Measurements from ENCODE around the gene RHOH. TPM values are rescaled to one million over a fixed set of nuclear protein-coding genes. Genes with fewer than 3 reads are reported as not detected.

The RHOH gene
- polyA plus RNA-seq, 10 donors: 0.07 to 6.5 (median 0.55) TPM

DNA sequence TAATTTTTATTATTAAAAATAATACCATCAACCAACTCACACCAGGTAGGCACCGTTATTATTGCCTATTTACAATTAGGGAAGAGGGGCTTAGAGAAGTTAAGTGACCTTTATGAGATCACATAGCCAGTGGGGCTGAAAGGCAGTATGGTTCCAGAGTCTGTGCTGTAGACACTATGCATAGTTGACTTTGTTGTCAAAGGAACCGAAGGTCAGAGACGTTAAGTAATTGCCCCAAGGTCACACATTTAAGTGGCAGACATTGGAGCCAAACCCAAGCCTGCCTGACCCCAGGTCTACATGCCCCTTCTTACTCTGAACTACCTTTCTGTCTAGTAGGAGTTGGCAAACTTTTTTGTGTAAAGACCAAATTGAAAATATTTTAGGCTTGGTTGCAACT is 36.4 kb downstream of the RHOH start:
- no peak for DNase-seq

DNA sequence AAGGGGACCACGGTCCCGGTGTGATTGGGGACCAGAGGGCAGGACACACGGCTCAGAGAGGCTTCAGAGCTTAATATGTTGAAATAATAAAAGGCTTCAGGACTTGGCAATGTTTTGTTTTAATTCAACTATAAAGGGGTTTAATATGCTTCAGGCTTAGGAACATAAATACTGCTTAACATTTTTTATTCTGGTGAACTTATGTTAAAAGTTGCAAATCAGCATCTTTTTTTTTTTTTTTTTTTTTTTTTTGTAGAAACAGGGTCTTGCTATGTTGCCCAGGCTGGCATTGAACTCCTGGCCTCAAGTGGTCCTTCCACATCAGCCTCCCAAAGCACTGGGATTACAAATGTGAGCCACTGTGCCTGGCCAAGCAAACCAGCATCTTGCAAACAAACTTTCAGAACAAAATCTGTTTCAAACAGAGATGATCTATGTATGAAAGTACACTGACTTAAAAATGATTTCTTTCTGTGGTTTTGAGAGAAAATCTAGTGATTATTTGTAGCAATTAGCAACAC is 37.7 kb downstream of the RHOH start:
- DNase-seq: no peak

DNA sequence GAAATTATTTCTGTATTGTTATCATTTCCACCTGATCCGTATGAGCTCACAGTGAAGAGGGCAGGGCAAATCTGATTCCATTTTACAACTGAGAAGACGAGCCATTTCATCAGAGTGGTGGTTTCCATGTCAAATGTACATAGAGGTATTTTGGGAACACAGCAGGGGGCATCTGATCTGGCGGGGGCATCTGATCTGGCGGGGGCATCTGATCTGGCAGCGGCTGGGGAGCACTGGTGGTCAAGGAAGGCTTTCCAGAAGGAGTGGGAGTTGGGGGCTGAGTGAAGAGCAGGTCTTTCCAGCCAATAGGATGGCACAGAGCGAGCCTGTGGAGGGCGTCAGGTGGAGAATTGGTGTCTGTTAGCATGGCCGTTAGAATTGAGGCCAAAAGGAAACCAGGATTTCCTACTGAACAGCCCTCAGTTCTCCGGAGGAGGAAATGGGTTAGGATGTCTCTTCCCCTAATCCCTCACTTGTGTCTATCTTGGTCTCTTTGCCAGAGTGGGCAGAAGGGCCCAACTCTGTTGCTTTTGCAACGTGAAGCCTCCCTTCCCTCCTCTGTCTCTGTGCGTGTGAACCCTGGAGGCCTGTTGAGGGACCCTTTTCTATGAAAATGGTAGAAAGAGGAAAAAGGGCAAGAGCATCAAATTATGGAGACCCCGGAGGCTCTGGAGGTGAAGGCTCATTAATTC is 41.3 kb downstream of the RHOH start:
- DNase-seq: no peak

DNA sequence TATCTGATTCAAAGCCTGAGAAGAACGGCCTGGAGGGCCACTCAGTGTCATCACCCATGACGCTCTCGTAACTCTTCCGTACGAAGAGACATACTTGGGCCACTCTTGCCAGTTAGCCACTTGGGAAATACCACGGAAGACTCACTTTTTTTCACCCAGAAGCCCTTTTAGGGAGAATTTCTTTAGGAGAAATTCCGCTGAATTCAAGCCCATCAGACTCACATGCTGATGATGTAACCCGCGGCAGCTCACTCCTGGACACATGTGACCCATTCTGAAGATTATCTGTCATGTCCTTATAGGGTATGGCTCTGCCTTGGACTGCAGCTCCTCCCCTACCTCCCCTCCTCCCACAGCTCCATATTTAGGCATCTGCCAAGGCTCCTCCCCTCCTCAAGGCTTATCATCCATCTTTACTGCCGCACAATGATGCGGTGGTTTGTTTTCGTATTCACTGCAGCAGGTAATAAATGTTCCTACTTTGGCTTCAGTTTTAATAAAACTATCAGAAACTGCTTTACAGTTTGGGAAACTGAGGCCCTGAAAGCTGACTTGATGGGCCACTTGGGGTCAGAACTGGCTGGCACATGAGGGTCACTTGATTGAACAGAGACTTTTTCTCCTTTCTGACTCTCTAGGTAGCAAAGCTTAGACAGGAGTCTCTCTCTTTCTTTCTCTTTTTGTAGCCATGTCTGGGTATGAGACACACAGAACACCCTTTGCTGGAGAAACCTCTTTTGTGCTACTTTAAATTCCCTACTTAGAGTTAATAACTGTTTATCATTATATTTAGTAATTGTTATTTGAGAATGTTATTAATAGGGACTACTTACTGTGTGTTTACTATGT is 42.1 kb downstream of the RHOH start:
- no peak for DNase-seq

DNA sequence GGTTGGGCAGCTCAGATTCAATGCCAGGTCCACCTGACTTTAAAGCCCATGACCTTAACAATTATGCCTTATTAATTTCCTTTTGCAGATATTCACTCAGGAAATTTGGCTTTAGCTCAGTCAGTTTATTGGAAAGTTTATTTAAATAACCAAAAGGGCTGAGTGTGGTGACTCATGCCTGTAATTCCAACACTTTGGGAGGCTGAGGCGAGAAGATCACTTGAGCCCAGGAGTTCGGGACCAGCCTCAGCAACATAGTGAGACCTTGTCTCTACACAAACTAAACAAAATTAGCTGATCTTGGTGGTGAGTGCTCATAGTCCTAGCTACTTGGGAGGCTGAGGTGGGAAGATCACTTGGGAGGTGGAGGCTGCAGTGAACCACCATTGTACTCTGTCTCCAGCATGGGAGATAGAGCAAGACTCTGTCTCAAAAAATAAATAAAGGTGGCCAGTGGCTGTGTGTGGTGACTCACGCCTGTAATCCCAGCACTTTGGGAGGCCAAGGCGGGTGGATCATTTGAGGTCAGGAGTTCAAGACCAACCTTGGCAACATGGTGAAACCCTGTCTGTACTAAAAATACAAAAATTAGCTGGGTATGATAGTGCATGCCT is 43.3 kb downstream of the RHOH start:
- no peak for DNase-seq

- DNase-seq: no peak
Measured at GRCh38 chr4:40241026-40241425, 44.2 kb downstream of the RHOH start.

- no peak for DNase-seq
Measured at GRCh38 chr4:40241941-40242340, 45.1 kb downstream of the RHOH start.

DNA sequence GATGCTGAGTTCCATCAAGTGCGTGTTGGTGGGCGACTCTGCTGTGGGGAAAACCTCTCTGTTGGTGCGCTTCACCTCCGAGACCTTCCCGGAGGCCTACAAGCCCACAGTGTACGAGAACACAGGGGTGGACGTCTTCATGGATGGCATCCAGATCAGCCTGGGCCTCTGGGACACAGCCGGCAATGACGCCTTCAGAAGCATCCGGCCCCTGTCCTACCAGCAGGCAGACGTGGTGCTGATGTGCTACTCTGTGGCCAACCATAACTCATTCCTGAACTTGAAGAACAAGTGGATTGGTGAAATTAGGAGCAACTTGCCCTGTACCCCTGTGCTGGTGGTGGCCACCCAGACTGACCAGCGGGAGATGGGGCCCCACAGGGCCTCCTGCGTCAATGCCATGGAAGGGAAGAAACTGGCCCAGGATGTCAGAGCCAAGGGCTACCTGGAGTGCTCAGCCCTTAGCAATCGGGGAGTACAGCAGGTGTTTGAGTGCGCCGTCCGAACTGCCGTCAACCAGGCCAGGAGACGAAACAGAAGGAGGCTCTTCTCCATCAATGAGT is 46.6 kb downstream of the RHOH start:
- DNase-seq: no peak

DNA sequence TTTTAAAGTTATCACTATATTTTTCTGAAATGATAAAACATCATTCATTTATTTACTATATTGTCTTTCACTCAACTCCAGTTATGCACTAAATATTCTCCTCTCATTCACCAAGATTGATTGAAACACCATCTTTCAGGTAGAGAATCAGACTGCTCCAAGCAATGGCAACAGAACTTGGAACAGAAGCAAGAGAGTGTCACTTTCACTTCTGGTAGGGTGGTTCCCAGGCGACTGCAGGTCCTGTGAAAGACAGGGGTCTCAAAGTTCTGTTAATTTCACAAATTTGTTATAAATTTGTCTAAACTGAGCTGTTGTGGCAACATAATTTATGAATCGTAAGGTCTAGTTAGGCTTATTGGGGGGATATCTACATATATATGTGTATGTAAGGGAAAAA is 47.8 kb downstream of the RHOH start:
- DNase-seq: no peak

DNA sequence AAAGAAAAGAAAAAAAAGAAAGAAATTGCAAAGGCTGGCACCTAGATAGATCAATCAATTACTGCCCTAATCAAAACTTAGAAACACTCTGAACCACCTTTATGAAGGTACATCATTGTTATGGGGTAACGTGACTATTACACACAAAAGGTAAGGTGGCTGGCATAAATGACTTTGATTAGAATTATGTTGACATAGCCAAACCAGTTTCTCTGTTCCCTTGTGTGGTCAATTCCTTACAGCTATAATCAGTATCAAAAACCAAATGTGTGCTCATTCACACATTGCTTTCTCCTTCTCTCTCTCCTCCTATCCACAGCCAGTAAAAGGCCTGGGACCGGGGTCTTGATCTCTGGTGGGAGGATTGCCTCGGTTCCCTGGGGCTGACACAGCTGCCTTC is 48.7 kb downstream of the RHOH start:
- no peak for DNase-seq

- no peak for DNase-seq
Measured at GRCh38 chr4:40246011-40246900, 49.4 kb downstream of the RHOH start.

DNA sequence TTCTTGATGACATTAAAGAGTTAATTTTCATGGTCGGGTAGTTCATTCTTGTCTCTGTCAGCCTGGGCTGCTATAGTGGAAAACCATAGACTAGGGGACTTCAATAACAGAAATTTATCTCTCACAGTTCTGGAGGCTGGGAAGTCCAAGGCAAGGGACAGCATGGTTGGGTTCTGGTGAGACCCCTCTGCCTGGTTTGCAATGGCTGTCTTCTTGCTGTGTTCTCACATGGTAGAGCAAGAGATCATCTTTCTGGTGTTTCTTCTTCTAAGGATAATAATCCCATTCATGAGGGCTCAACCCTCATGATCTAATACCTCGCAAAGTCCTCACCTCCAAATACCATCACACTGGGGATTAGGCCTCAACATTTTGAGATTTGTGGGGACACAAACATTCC is 50.1 kb downstream of the RHOH start:
- no peak for DNase-seq

GRCh38 chr4:40247350-40247749 is 50.5 kb downstream of the RHOH start:
- no peak for DNase-seq

DNA sequence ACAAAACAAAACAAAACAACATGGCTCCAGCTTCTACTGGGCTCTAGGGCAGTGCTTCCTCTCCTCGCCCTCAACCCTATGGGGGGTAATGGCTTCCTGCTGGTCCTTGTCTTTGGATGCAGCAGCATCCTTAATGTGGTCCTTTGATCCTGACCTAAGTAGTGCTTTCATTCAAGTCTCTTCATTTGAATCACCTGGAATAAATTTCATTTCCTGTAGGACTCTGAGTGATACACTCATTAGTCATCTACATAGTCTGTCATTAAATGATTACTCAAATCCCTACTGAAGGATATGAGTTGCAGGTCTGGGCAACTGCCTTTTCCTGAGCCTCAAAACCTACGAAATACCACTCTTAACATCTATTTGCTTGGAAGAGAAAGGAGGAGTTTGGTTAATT is 54.5 kb downstream of the RHOH start:
- no peak for DNase-seq

DNA sequence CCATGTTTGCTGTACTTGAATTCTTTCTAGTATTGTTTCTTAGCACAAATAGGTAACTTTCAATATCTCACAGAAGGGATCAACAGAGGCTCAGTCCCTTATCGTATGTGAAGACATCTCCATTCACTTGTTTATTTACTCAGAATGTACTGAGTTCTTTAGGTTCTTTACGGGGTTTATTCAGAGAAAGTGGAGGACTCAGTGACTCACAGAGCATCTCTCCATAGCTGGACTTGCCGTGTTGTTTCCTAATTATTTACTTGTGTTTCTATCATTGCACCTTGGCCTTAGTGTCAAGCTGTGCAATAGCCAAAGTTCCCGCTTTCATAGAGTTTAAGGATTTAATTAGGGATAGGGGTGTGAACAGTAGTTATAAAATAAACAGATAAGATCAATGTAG is 57.1 kb downstream of the RHOH start:
- DNase-seq: no peak

GRCh38 chr4:40254608-40255392 is 58.0 kb downstream of the RHOH start:
- no peak for DNase-seq

- DNase-seq: peak; percentile 37 to 88 (median 43)
Measured at GRCh38 chr4:40255393-40256281, 58.8 kb downstream of the RHOH start.

DNA sequence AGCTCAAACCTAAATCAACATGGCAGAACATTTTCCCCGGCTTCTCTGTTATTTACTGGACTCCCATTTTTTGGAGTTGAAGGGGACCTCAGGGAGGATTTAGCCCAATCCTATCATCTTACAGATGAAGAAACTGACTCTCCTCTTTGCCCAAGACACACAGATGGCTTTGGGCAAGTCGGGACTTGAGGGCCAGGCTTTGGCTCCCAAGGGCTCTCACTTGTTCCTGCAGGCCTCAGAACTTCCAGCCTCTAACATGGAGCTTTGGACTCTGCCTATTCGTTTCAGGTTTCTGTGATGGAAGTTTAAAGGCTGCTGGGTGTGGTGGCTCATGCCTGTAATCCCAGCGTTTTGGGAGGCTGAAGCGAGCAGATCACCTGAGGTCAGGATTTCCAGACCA is 59.5 kb downstream of the RHOH start:
- no peak for DNase-seq

DNA sequence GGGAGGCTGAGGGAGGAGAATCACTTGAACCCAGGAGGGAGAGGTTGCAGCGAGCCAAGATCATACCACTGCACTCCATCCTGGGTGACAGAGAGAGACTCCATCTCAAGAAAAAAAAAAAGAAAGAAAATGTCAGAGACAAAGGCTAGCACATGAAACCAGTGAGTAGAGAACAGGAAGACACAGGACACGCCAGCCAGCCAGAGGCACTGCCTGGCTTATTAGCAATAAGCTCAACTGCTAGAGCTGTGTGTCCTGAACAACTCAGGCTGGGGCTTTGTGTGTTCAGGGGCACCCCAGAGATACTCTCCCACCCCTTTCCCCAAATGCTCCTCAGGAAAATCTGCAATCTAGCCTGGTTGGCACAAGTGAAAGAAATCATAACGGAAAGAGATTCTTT is 60.0 kb downstream of the RHOH start:
- DNase-seq: no peak

Data from muscle of back (tissue), 11 donors.